Coronary artery (tissue), 2 donors: ENCODE measurements around the gene NGDN.
A peak's percentile ranks its signal among the peaks of the same experiment; 100 is the strongest.
"Not testable (repeated sequence)": the region's sequence is repeated elsewhere in the genome, so short reads cannot be mapped to it uniquely, and the experiment has no call there.

Experiments used
- DNase-seq: peaks from one replicate; pipeline ENCODE4 v3.0.0-alpha.2; 2017; ENCODE audit warnings: low spot score
- H3K27ac ChIP-seq, 2 donors: fragments of 200-600 bp; sonication (generic); one replicate each; pipeline ENCODE4 v1.5.1; 2016 to 2019
- H3K4me3 ChIP-seq: fragments of 200-600 bp; sonication (generic); 2 replicates; pipeline ENCODE4 v1.5.1; 2016; ENCODE audit warnings: mild to moderate bottlenecking, moderate library complexity
- CTCF ChIP-seq: fragments of 200-600 bp; sonication (generic); IDR thresholded peaks from one replicate; pipeline ENCODE4 v1.5.1; 2019; ENCODE audit warnings: antibody characterized with exemption

Gene NGDN

GRCh38 chr14:23447361-23448350 lies 21.8 kb upstream of the NGDN start:
- DNase-seq: peak; percentile 38
- Histone ChIP-seq H3K27ac (no peak overlapping the region), H3K4me3 (no peak overlapping the region)
- TF ChIP-seq CTCF: no peak

- no peak overlapping the region for H3K27ac ChIP-seq
- no peak for DNase-seq
- TF ChIP-seq CTCF: no peak
- H3K4me3 ChIP-seq: no peak overlapping the region
These were observed 20.2 kb upstream of the NGDN start for GRCh38 chr14:23449314-23449713.

GRCh38 chr14:23450379-23450778 lies 19.1 kb upstream of the NGDN start:
- no peak for TF ChIP-seq CTCF
- no peak for DNase-seq
- Histone ChIP-seq H3K27ac (no peak overlapping the region), H3K4me3 (no peak overlapping the region)

- Histone ChIP-seq H3K4me3 (no peak overlapping the region), H3K27ac (no peak overlapping the region)
- TF ChIP-seq CTCF: no peak
- DNase-seq: no peak
These were observed 17.3 kb upstream of the NGDN start for GRCh38 chr14:23452237-23452636.

GRCh38 chr14:23454445-23454856 lies 15.1 kb upstream of the NGDN start:
- H3K27ac ChIP-seq: no peak overlapping the region
- no peak for DNase-seq

GRCh38 chr14:23456883-23457586 lies 12.5 kb upstream of the NGDN start:
- H3K27ac ChIP-seq, H3K4me3 ChIP-seq, DNase-seq: not testable (repeated sequence)

More at GRCh38 chr14:23454445-23454856, 15.1 kb upstream of the NGDN start:
- H3K4me3 ChIP-seq: no peak overlapping the region
- no peak for TF ChIP-seq CTCF

GRCh38 chr14:23457587-23458445 lies 11.7 kb upstream of the NGDN start:
- no peak overlapping the region for H3K27ac ChIP-seq
- TF ChIP-seq CTCF: no peak
- no peak overlapping the region for H3K4me3 ChIP-seq
- DNase-seq: no peak
